ENCODE results near the gene SKIL.

- TF ChIP-seq POLR2A (IDR thresholded peaks at IDR 0.05) (no peak), CTCF (IDR thresholded peaks at IDR 0.05) (no peak)
Observed at GRCh38 chr3:170442947-170443346, 85.4 kb downstream of the SKIL start.
